GM12801 (cell line): Measurements from ENCODE around the gene CTSA.

Experiments
- TF ChIP-seq, protein P1 (sequence below): IDR thresholded peaks from one replicate; pipeline ENCODE4 v1.5.1; 2011; ENCODE audit warnings: control low read depth; ENCODE audit not compliant: insufficient read length; ENCODE audit errors: extremely low read depth

The CTSA gene

DNA sequence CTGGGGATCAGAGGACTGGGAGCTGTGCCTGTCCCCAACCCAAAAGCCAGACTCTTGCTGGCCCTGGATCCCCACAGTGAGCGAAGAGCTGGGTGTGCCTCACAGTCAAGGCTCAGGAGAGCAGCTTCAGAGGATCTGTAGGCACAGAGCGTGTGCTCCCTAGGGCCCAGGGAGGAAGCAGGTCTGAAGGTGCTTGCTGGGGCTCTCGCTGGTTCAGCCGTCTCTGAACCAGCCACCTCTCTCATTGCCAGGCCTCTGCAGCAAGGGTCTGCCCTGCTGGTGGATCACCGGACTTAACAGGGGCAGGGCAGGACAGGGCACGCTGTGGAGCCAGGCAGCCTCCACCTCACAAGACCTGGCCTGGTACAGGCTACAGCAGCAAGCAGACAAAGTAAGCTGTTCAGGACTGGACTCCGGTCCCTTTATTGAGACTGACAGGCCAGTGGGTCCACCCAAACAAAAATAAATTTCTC lies 57.2 kb downstream of the CTSA start:
- TF ChIP-seq, protein P1, sequence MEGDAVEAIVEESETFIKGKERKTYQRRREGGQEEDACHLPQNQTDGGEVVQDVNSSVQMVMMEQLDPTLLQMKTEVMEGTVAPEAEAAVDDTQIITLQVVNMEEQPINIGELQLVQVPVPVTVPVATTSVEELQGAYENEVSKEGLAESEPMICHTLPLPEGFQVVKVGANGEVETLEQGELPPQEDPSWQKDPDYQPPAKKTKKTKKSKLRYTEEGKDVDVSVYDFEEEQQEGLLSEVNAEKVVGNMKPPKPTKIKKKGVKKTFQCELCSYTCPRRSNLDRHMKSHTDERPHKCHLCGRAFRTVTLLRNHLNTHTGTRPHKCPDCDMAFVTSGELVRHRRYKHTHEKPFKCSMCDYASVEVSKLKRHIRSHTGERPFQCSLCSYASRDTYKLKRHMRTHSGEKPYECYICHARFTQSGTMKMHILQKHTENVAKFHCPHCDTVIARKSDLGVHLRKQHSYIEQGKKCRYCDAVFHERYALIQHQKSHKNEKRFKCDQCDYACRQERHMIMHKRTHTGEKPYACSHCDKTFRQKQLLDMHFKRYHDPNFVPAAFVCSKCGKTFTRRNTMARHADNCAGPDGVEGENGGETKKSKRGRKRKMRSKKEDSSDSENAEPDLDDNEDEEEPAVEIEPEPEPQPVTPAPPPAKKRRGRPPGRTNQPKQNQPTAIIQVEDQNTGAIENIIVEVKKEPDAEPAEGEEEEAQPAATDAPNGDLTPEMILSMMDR: no peak
